Measurements from ENCODE around the gene FFAR2.

Gene FFAR2

DNA sequence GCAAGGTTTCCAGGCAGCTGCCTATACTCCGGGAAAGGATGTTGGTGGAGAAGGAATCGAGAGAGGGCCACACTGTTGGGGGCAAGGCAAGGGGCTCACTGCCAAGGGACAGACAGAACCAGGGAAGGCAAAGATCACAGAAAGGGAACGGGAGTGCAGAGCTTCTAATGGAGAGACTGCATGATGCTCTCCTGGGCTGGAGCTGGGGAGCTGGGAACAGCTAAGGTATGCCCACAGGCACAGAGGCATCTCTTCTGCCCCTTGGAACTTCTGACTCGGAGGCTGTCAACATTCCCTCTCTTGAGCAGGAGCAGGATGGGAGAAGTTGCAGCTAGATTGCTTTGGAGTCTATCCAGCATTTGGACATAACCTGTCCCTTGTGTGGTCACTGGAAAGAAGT is 22.4 kb upstream of the FFAR2 start:
- no peak for DNase-seq (ENCODE audit: low spot score)

DNA sequence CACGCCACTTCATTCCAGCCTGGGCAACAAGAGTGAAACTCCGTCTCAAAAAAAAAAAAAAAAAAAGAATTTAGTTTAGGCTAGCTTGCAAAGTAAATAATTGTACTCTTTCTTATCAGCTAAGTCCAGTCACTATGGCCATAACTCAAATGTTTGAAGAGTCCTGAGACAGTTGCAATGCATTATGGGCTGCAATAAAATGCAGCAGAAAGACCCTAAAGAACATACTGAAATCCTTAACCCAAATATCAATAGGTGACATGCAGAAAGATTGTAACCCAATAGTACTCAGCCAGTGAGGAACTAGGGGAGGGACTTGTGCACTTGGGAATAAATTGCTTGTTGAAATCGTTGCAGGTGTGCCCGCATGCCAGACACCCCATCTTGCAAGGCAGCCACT is 20.9 kb upstream of the FFAR2 start:
- DNase-seq (ENCODE audit: low spot score), result no peak

- no peak for DNase-seq (ENCODE audit: low spot score)
These were observed 18.2 kb upstream of the FFAR2 start for GRCh38 chr19:35429698-35430408.

- DNase-seq (ENCODE audit: low spot score), result no peak
These were observed 17.5 kb upstream of the FFAR2 start for GRCh38 chr19:35430409-35431144.

GRCh38 chr19:35431145-35431807 is 16.8 kb upstream of the FFAR2 start:
- no peak for DNase-seq (ENCODE audit: low spot score)

- no peak for DNase-seq (ENCODE audit: low spot score)
These were observed 15.1 kb upstream of the FFAR2 start for GRCh38 chr19:35432911-35433310.

- no peak for DNase-seq (ENCODE audit: low spot score)
These were observed 14.6 kb upstream of the FFAR2 start for GRCh38 chr19:35433448-35433847.

DNA sequence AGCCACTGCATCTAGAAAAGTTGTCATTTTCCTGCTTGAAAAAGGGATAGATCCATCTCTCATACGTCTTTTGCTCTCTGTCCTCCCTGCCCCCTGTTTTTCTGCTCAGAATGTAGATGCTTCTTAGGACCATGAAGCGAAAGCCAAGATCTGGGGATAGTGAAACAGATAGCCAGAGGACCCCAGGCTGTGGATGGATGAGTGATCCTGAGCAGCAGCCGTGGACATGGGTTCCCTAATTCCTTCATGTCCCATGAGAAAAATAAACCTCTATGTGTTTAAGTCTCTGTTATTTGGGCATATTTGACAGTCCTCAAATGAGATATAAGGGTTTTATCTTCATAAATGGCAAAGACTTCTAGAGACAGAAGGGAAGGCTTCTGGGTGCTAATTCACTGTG is 12.2 kb upstream of the FFAR2 start:
- DNase-seq (ENCODE audit: low spot score), result no peak

GRCh38 chr19:35436477-35437405 is 11.3 kb upstream of the FFAR2 start:
- no peak for DNase-seq (ENCODE audit: low spot score)

GRCh38 chr19:35437406-35437951 is 10.6 kb upstream of the FFAR2 start:
- DNase-seq (ENCODE audit: low spot score), result no peak

GRCh38 chr19:35438096-35438495 is 10.0 kb upstream of the FFAR2 start:
- DNase-seq (ENCODE audit: low spot score), result no peak

DNA sequence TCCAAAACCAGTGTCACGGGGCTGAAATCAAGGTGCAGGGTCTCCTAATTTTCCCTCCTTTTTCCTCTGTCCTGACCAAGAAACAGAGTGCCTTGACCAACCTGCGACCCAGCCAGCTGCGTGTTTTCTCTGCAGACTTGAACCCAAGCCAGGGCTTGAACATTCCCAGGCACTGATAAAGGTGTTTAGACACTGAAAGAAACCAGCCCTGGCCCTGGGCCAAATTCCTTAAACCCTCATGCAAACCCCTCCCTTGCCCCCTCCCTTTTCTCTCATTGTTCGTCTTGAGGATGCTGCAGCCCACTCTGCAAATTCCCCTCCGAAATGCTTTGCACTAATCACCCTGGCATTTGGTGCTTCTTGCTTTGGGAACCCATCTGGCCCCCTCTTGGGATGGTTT is 9.5 kb upstream of the FFAR2 start:
- no peak for DNase-seq (ENCODE audit: low spot score)

DNA sequence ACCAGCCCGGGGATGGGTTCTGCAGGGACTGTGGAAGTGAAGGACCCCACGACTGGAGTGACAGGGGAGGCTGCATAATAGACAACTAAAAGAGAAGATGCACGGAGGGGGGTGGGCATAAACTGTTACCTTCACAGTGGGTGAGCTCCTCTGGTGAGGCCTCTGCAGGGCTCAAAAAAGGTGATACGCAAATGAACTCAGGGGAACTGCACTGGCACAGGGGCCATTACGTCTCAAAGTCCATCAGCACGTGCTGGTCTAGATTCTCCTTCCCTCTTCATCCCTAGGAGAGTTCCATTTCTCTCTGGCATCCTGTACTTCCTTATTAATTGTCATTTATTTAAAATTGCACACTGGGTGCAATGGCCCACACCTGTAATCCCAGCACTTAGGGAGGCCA is 8.1 kb upstream of the FFAR2 start:
- no peak for DNase-seq (ENCODE audit: low spot score)

- no peak for DNase-seq (ENCODE audit: low spot score)
These were observed 6.0 kb upstream of the FFAR2 start for GRCh38 chr19:35442091-35442490.

GRCh38 chr19:35444735-35445134 is 3.3 kb upstream of the FFAR2 start:
- DNase-seq (ENCODE audit: low spot score), result no peak

- DNase-seq (ENCODE audit: low spot score), result no peak
These were observed 2.0 kb upstream of the FFAR2 start for GRCh38 chr19:35445826-35446593.

GRCh38 chr19:35449359-35450043 is 1.4 kb downstream of the FFAR2 start:
- DNase-seq (ENCODE audit: low spot score), result no peak

- DNase-seq (ENCODE audit: low spot score), result no peak
These were observed 3.5 kb downstream of the FFAR2 start for GRCh38 chr19:35451338-35452096.

GRCh38 chr19:35454663-35455062 is 6.6 kb downstream of the FFAR2 start:
- no peak for DNase-seq (ENCODE audit: low spot score)

Data from ecto neural progenitor cell (in vitro differentiated cells).